Activated CD8-positive, alpha-beta memory T cell treated with anti-CD3 and anti-CD28 coated beads, Interleukin-2, amount 50 U/mL, for 1 hour (primary cell): Measurements from ENCODE around the gene KARS1.

Experiments used
- DNase-seq: peaks from one replicate; pipeline ENCODE4 v3.0.0-alpha.2; 2020; ENCODE audit errors: extremely low read depth

The KARS1 gene

DNA sequence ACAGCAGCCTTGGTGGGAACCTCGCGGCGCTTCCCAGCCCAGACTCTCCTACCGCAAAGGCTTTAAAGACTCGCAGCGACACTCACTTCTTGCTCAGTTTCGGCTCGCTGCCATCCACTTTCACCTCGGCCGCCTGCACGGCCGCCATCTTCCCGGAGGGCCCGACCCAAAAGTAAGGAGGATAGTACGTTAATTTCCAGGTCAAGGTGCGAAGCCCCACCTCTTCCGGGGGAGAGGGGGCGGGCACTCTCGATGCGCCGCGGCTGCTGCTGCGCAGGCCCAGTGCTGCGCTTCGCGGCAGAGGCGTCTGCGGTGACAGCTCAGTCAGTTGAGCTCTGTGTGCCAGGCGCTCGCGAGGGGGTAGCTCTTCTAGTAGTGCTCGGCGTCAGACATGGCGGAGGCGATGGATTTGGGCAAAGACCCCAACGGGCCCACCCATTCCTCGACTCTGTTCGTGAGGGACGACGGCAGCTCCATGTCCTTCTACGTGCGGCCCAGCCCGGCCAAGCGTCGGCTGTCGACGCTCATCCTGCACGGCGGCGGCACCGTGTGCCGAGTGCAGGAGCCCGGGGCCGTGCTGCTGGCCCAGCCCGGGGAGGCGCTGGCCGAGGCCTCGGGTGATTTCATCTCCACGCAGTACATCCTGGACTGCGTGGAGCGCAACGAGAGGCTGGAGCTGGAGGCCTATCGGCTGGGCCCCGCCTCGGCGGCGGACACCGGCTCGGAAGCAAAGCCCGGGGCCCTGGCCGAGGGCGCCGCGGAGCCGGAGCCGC lies at the start of gene KARS1, which contains the start of gene TERF2IP:
Gene KARS1, minus strand, starts transcription at position 174 of the 773 bp plus-strand sequence. Its CDS starts 26 bp downstream, at position 148.
Gene TERF2IP, plus strand, starts transcription at position 282 of the 773 bp plus-strand sequence. Its CDS starts 110 bp downstream, at position 392.
- peak; percentile 75 for DNase-seq

DNA sequence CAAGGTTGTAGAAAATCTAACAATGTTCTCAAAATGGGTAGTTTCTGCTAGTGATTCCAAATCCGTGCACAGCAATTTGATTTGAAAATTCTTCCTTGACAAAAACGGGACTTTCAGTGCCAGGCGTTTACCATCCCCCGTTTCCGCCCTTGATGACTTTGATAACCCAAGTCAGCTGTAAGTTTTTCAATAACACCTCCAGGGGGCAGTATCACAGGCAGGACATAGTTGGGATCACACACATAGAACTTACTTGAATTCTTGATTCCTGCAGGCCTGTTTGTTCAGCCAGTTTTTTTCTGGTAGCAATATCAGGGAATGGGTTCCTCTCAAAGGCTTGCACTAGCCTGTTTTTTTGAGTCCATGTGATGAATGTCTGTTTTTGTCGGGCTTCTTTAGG lies 48.2 kb upstream of the KARS1 start:
- no peak for DNase-seq

DNA sequence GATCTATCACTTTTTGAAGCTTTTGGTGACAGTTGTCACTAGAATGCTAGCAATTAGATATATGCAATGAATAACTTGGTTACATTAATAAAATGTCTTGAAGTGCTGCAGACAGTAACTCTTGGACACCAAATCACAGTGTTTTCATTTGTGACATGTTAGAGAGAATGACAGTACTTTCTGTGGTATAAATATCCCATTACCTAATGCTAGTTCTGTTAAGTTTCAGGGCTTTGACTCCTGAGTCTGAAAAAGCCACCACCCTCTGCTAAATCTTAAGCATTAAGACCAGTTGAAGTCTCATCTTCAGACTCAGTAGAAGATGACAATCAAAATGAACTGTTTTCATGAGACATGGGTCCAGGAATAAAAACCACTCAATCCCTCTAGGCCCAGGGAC lies 39.9 kb upstream of the KARS1 start:
- DNase-seq, result no peak

DNA sequence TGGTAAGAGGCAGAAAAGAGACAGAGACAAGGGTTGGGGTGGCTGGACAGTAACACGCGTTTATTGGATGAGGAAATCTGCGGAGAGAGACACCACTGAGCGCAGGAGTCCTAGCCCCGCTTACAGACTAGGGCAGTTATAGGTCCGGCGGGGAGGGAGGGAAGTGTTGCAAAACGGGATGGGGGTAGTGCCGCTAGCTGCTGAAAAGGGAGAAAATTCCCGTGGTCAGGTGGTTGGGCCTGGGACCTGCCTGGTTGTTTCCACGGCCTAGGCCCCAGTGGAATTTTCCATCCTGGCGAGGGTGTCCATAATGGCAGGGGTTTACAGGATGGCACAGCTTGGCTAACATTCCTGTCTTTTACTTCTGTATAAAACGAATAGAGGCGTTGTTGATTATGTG lies 34.8 kb upstream of the KARS1 start:
- DNase-seq, result no peak

DNA sequence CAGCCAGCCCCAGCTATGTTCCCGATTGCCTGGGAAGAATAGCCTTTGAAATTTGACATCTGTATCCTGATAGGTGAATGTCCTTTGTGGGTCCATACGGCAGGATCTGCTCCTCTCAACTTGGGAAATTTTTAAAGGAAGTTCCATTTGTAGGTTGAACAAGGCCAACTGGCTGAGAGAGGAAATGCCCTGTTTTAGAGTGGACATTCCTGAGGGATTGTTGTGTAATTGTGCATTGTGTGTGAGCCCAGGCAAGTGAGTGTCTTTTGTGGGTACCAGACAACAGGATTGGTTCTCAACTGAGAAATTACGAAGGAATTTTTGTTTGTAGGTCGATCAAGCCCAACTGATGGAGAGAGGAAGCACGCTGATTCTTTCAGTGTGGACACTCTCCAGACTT lies 31.9 kb upstream of the KARS1 start:
- no peak for DNase-seq

DNA sequence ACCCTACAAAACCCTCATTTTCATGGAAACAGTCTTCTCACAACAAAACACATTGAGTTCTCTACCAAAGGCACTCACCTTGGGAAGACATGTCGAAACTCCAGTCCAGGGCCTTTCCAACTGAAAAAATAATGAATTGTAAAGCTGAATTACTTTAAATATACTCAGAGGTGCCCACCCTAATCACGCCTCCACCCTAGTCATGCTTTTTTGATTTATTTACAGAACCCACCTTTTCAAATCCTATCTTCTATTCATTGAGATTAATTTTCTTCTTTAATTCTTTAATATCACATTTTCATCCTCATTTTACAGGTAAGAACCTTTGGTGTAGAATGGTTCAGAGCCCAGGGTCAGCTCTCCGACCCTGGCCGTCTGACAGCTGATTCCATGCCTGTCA lies 29.4 kb upstream of the KARS1 start, which contains the start of gene CPHXL2:
Gene CPHXL2, minus strand, starts transcription at position 101 of the 400 bp plus-strand sequence. Its CDS starts 10 bp downstream, at position 91.
- DNase-seq, result no peak

DNA sequence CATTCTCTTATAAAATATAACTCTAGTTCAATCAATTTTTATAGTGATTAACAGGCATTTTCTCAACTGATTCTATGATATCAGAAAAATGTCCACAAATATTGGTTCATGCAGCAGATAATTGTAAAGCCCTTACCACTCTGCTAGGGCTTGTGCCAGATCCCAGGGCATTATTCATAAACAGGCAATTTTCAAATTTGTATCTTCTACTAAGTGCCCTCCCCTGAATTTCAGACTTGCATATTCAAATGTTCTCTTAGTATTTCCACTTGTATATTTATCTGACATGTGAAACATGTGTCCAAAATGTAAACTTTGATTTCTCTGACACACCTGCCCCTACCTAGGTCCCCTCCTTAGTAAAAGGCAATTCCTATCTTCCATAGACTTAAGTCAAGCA lies 20.0 kb upstream of the KARS1 start:
- no peak for DNase-seq

DNA sequence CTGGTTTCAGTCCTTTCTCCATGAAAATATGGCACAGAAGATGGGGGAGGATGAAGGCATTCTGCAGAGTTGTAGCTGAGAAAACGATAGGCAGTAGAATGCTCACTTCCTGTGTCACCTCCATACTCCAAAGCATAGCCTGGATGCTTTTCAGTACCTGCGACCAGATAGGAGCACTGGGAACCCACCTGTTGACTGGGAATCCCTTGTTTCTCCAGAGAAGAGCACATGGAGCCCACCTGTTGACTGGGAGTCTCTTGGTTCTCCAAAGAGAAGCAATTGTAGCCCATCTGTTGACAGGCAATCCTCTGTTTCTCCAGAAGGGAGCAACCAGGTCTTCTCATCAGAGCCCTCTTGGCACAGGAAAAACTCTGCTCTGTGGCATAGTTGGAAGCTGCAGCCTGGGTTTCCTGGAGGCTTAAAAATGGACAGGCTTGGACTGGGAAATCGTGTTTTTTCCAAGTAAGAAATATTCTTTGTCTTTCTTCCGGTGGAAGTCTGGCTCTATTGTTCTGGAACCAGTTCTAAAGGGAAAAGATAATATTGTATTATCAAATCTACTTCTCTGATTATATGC lies 13.3 kb upstream of the KARS1 start:
- no peak for DNase-seq

DNA sequence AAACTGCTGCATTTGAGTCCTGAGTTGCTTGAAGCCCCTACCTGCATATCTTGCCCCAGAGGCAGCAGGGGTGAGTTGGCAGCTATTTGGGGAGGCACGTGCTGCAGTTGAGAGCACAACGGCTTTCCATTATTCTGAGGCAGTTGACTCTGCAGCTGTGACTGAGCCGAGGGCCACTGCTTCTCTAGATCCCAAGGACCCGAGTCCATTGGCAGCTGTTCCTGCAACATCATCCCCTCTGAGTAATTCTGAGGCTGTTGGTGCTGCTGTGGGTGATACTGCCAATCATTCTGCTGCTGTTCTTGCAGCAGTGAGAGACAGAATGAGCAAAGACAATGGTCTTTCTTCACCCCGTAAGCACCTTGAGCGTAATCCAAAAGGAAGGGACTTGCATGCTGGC lies 12.9 kb upstream of the KARS1 start:
- DNase-seq, result no peak

DNA sequence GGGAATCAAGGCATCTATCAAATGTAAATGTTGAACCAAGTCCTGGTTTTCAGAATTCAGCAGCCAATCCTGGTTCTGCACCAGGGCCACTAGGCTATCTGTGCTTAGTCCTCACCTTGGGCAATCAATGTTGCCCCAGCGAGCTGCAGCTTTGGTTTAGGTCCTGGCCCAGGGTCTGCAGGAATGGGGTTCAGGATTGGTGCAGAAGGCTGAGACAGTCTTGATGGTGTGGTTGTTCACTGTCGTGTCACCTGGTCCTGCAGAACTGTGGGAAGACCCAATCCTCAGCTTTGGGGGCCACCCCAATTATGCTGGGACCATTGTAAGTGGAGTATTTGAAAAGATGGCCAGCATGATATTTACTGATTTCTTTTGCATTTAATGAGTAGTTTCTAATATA lies 10.7 kb upstream of the KARS1 start:
- DNase-seq, result no peak

DNA sequence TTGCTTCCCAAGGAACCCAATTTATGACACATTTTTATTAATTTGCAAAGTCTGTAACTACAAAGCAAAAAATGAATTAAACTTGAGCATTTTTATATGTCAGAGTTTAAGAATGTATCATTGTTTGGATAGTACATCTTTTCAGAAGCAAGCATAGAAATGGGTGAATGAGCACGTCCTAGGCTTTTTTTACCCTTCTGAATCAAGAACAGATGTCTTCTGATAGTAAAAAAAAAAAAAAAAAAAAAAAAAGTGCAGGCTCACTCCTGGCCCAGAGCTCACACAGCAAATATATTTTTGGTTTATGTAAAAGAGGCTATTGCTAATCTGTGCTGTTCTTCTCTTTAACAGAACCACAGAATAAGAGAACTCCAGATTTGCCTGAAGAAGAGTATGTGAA lies 6.5 kb upstream of the KARS1 start:
- DNase-seq, result no peak

DNA sequence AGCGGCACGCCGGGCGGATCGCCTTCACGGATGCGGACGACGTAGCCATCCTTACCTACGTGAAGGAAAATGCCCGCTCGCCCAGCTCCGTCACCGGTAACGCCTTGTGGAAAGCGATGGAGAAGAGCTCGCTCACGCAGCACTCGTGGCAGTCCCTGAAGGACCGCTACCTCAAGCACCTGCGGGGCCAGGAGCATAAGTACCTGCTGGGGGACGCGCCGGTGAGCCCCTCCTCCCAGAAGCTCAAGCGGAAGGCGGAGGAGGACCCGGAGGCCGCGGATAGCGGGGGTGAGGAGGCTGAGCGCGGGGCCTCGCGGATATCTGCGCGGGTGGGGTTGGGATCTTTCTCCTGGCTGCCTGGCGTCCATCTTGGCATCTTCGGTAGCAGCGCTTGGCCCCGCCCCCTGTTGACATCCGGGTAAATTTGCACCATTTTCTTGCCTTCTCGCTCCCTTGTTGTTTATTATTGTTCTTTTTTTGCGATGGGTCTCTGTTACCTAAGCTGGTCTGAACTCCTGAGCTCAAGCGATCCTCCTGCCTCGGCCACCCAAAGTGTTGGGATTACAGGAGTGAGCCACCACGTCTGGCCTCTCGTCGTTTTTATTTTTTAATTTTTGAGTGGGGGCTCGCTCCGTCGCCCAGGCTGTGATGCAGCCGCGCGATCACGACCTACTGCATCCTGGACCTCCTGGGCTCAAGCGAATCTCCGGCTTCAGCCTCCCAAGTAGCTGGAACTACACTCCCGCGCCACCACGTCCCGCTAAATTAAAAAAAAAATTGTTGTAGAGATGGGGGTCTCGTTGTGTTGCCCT lies 1.0 kb upstream of the KARS1 start:
- peak; percentile 58 for DNase-seq

DNA sequence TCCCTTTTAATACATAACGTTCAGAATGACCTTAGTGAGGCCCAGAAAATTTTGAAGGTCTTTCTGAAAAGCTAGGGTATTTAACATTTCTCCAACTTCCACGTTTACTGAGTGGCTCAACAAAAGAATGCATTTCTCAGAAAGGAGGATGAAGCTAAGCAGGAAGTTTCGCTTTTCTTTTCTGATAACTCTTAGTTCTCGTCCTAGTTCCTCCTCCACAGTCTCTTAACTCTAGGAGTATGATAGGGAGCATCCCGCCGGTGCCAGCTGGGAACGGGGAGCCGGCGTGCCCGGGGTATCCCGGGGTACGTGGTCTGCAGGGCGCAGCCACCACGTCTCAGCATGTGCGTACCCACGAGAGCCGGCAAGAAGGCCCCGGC lies 363 bp downstream of the KARS1 start:
- no peak for DNase-seq

DNA sequence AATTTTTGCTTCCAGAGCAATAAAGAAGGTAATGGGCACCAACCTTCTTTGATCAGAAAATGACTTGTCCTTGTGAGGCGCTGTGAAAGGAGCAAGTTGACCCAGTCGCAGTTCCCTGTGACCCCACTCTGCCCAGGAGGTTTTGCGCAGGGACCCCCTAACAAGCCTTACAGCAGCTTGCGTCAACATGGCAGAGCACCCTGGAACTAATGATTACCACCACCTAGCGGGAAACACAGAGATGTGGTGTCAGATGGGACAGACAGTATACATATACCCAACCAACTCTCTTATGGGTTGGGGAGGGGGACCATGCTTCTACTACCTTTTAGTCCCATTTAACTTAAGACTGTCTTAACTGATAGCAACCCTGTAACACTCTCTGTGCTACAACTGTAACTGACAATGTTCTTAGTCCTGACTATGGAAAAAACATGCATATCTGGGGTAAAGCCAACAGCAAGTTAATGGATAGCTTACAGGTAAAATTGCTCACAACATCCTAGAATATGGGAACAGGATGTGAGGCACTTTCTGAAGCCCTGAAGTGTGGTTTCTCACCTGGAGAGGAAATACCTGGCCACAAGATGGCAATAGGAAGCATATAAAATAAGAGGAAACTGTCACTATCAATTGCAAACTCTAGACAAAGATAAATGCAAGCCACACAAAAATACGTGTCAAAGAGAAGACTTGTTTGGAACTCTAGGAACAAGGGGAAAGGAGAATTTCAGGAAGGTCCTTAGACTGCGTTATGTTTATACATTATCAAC lies 3.0 kb downstream of the KARS1 start:
- DNase-seq, result no peak

DNA sequence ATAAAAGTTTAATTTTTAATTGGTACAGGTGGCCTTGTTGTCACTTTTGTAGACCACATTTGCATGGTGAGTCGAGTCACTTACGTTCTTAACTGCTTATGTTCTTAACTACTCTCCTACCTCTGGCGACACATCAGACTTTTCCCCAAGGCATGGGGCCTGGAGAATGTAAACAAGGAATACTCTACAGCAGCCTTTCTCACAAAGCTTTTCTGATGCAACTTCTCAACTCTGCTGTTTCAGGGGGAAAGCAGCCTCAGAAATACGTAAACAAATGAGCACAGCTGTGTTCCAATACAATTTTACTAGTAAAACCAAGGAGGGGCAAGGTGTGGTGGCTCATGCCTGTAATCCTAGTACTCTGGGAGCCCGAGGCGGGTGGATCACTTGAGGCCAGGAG lies 6.9 kb downstream of the KARS1 start:
- no peak for DNase-seq

DNA sequence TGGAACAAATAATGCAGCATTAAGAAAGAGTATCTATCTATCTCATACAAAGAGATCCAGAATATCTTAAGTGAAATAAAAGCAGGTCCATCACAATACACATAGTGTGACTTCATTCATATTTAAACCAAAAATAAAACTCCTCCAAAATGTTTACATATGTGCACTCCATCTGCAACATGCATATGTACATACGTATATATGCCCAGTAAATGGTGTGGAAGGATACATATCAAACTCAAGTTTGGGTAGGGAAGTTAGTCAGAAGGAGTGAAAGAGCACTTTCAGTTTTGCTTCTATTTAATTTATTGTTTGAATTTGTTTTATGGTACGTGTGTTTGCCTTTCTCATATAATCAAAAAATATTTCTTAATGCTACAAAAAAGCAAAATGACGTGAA lies 12.4 kb downstream of the KARS1 start:
- no peak for DNase-seq

DNA sequence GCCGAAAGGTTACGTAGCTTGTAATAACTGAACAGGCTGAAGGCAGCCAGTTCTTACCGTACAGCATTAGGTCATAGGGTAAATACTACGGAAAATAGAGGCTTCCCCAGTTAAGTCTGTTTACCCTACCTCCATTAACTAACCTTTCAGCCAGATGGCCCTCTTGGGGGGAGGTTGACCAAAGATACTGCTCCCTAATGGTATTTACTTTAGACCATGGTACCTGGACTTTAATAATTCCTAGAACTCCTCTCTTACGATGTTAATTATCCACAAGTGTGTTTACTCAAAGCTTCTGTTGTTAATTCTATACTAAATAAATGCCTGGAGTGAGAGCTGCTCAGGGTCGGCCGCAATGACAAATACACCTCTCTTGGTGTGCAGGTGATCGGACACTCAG lies 14.6 kb downstream of the KARS1 start:
- DNase-seq, result no peak

DNA sequence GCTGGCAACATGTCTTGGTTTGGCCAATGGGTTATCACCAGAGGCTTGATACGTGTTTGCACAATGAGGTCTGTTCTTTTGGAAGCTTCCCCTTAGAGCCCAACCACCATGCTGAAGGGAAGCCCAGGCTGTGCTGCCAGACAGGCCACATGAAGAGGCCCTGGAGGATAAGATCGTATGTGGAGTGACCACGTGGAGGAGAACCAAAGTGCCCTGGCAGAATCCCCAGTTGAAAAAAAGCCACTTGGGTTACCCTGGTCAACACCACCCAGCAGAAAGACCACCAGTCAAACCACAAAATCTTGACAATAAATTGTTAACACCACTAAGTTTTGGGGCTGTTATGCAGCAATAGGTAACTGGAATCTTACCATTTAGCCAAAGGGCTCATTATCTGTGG lies 17.4 kb downstream of the KARS1 start:
- no peak for DNase-seq

DNA sequence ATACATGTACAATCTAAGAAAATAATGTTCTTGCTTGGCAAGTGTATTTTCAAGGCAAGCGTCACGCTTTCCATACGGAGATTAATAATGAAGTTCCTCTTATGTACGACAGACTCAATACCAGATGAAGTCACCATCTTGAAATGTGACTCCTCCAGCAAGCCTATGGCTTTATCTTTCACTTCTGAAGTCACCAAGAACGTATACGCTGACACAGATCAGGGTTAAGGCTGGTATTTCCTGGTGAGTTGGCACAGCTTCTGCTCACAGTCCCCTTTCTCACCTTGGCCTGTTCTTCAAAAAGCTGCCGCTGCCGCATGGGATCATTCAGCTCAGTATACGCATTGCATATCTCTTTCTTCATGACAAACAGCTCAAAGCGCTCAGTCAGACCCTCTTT lies 18.3 kb downstream of the KARS1 start:
- no peak for DNase-seq

DNA sequence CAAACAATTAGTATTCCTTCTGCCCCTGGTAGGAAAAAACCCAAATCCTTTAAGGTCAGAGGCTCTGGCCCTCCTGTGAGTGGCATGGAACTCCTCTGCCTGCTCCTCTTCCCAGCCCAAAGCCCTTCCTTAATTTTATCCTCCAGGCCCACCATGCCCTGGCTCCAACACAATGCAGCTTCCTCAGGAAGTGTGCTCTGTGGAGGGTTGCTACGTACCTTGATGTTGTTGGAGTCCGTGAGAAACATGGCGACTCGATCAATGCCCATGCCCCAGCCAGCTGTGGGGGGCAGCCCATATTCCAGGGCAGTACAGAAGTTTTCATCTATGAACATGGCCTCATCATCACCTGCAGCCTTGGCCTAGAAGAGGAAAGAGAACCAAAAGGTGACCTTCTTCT lies 19.1 kb downstream of the KARS1 start:
- no peak for DNase-seq

DNA sequence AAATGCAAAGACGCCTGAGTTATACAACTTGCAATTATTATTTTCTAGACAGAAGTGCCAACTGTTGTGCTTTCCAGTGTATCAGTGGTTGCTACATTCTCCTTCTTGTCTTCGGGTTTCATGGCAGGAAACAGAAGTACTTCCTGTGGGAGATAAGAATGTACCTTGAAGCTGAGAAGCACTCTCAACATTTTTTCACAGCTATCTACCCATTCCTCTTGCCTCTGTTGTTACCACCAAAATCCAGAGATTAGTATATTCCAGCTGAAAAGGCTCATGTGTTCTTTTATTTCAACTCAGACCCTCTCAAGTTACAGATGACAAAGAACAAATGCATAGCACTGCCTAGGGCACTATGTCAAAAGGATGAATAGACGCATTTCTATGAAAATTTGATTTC lies 19.6 kb downstream of the KARS1 start:
- DNase-seq, result no peak

DNA sequence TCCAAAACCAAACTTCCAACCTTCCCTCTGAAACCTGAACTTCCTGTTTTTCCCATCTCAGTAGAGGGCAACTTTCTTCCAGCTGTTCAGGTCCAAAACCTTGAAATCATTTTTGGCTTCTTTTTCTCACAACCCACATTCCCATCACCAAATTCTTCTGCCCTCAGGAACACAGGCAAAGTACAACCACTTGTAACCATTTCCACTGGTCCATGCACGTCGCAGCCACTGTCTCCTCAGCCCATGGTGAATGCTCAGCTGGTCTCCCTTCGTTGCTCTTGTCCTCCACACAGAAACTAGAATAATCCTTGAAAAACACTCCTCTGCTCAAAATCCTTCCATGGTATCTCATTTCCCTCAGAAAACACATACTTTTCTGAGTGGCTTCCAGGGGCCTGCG lies 20.7 kb downstream of the KARS1 start:
- DNase-seq, result no peak
